ENCODE data around the gene LIME1. TPM values are rescaled to one million over a fixed set of nuclear protein-coding genes. Genes with fewer than 3 reads are reported as not detected.

The LIME1 gene
- total and polyA plus RNA-seq, 2 of the 4 experiments (the other 2 are of a cell fraction): 0.36 to 7.8 TPM

DNA sequence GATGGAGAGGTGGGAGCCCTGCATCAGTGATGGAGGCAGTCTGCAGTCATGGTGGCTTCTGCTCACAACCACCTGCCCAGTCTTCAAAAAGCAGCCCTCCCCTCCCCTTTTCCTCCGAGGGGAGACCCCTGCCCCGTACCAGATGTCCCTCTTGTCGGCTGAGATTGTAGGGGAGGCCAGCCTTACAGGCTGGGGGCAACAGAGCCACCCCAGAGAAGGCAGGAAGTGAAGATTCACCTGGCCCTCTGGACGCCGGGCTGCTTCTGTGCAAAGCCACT is 35.5 kb upstream of the LIME1 start:
- Histone ChIP-seq H3K56ac (ENCODE audit: extremely low read depth, insufficient read depth, low read length) (no peak overlapping the region), H3K4me2 (ENCODE audit: low read depth, low read length) (no peak overlapping the region), H2BK120ac (ENCODE audit: low read depth, low read length) (no peak overlapping the region), H3K4me1 (ENCODE audit: control insufficient read depth, insufficient read depth, low read length) (peaks cover 22% of the 10 kb centered on the region), H4K8ac (ENCODE audit: low read depth in 2 of 2, low read length in 2 of 2) (no peak overlapping the region), H3K4ac (ENCODE audit: low read depth, low read length) (no peak overlapping the region), H2AFZ (replicated peaks; ENCODE audit: low read length, poor library complexity) (no peak overlapping the region), H3K36me3 (ENCODE audit: control insufficient read depth, insufficient read depth, low read length) (peaks cover 26% of the 10 kb centered on the region), H3K4me3 (ENCODE audit: insufficient read depth, low read depth, low read length) (no peak overlapping the region), H3K79me1 (ENCODE audit: low read depth in 1 of 2, low read length in 2 of 2) (peaks cover 19 to 71% of the 10 kb centered on the region in 2 experiments; a peak in 3 of 4 replicates), H4K20me1 (ENCODE audit: insufficient read depth, low read length) (no peaks in the 10 kb centered on the region), H2AK5ac (ENCODE audit: low read depth, low read length) (peak overlapping the region; percentile 7; the same call in 1 of the 2 replicates), H2BK5ac (ENCODE audit: low read depth, low read length, poor library complexity, severe bottlenecking) (peak overlapping the region; percentile 27), H3K9me3 (ENCODE audit: control insufficient read depth, insufficient read depth, low read length) (no peaks in the 10 kb centered on the region), H3K14ac (replicated peaks; ENCODE audit: low read depth, low read length) (no peak overlapping the region), H3K27me3 (ENCODE audit: control insufficient read depth, insufficient read depth, low read length) (no peaks in the 10 kb centered on the region), H2BK15ac (ENCODE audit: low read depth, low read length) (no peak overlapping the region), H3K9me1 (ENCODE audit: insufficient read depth, low read length) (no peaks in the 10 kb centered on the region), H3K27ac (ENCODE audit: insufficient read depth, low read length) (no peak overlapping the region), H4K91ac (ENCODE audit: insufficient read depth, low read depth, low read length) (no peak overlapping the region), H4K5ac (ENCODE audit: low read depth, low read length) (no peak overlapping the region), H2BK20ac (ENCODE audit: low read depth, low read length) (no peak overlapping the region), H3K9ac (ENCODE audit: low read depth, low read length) (no peak overlapping the region), H3K23ac (ENCODE audit: low read depth, low read length) (no peak overlapping the region), H3K18ac (ENCODE audit: low read depth, low read length) (no peak overlapping the region), H2AK9ac (replicated peaks; ENCODE audit: low read depth, low read length, poor library complexity) (no peak overlapping the region)
- no CpG with 5 or more reads among the region's 5 CpGs for WGBS, 2 experiments (ENCODE audit: extremely low coverage in 2 of 2, insufficient read length in 1 of 2)
- dilution Hi-C loops (cut with HindIII; ENCODE audit: low sequenced_read_pairs, unreplicated experiment): no loop called here
- DNase-seq (no peak), ATAC-seq (ENCODE audit: low read depth) (no peak)
- no TSS peak for BruUV-seq (replicated peaks)
- ChIA-PET CTCF (no interaction called here), POLR2A (ENCODE audit: unreplicated experiment) (no interaction called here)
- in situ Hi-C loops (cut with MboI; ENCODE audit: low sequenced_read_pairs): loop anchor here (10.0 kb wide), 1 partner anchor 164 kb away; the partner anchor contains the start of genes ABHD16B and TPD52L2
- intact Hi-C loops (cut with micrococcal nuclease): no loop called here
- TF ChIP-seq CEBPB (IDR thresholded peaks at IDR 0.05; ENCODE audit: low read depth, low read length) (no peak), SMC3 (IDR thresholded peaks at IDR 0.05; ENCODE audit: low read depth, low read length) (no peak), FOS (IDR thresholded peaks at IDR 0.05; ENCODE audit: low read depth, low read length) (no peak), NFE2L2 (IDR thresholded peaks at IDR 0.05; ENCODE audit: low read depth, low read length) (no peak), MAFK (IDR thresholded peaks at IDR 0.05; ENCODE audit: low read depth, low read length) (no peak), MXI1 (IDR thresholded peaks at IDR 0.05; ENCODE audit: borderline replicate concordance, low read depth, low read length) (no peak), RCOR1 (IDR thresholded peaks at IDR 0.05; ENCODE audit: insufficient replicate concordance, low read length) (no peak), BHLHE40 (IDR thresholded peaks at IDR 0.05; ENCODE audit: low read depth, low read length) (no peak), RAD21 (IDR thresholded peaks at IDR 0.05; ENCODE audit: low read length) (no peak)

Data from IMR-90 (cell line).